ENCODE measurements around the gene ENO2.

- TF ChIP-seq YY1 (IDR thresholded peaks at IDR 0.05; ENCODE audit: low read depth) (no peak), RAD21 (IDR thresholded peaks at IDR 0.05; ENCODE audit: low read depth) (0 out of 2 replicates have a peak, but pooled peaks have one; percentile 26)
These were observed 46.4 kb downstream of the ENO2 start for GRCh38 chr12:6960593-6961277.
